Measurements from ENCODE around the gene RAB23.

- TF ChIP-seq POLR2A (IDR thresholded peaks at IDR 0.05; ENCODE audit: low read length) = no peak
- no peak for TF ChIP-seq GATA1 (IDR thresholded peaks at IDR 0.05; ENCODE audit: low read depth, low read length)
These were observed 48.8 kb downstream of the RAB23 start for GRCh38 chr6:57173056-57173885.

All from erythroblast (primary cell).